ENCODE results near the gene RPS6KA2.
"Not testable (repeated sequence)": the region's sequence is repeated elsewhere in the genome, so short reads cannot be mapped to it uniquely, and the experiment has no call there.

DNA sequence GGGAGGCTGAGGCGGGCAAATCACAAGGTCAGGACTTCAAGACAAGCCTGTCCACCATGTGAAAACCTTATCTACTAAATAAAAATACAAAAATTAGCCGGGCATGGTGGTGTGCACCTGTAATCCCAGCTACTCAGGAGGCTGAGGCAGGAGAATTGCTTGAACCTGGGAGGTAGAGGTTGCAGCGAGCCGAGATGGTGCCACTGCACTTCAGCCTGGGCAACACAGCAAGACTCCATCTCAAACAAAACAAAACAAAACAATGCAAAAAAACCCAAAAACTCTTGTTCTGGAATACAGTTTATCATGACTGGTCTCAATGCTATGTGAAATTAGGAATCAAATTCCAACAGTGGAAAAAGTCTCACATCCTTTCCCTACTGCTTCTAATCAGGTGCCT lies 264.6 kb downstream of the RPS6KA2 start:
- not testable (repeated sequence) for TF ChIP-seq CTCF (IDR thresholded peaks at IDR 0.05; ENCODE audit: borderline replicate concordance, extremely low read depth, low read length, poor library complexity, severe bottlenecking); EZH2 (IDR thresholded peaks at IDR 0.05; ENCODE audit: borderline replicate concordance, low read depth, low read length, severe bottlenecking)
